Measurements from ENCODE around the gene NCOA7.

GRCh38 chr6:125866433-125866832, 75.7 kb downstream of the NCOA7 start:
- TF ChIP-seq CTCF (IDR thresholded peaks at IDR 0.05) (no peak), POLR2A (IDR thresholded peaks at IDR 0.05) (no peak)
